ENCODE measurements around the gene TMEM51.

The TMEM51 gene

DNA sequence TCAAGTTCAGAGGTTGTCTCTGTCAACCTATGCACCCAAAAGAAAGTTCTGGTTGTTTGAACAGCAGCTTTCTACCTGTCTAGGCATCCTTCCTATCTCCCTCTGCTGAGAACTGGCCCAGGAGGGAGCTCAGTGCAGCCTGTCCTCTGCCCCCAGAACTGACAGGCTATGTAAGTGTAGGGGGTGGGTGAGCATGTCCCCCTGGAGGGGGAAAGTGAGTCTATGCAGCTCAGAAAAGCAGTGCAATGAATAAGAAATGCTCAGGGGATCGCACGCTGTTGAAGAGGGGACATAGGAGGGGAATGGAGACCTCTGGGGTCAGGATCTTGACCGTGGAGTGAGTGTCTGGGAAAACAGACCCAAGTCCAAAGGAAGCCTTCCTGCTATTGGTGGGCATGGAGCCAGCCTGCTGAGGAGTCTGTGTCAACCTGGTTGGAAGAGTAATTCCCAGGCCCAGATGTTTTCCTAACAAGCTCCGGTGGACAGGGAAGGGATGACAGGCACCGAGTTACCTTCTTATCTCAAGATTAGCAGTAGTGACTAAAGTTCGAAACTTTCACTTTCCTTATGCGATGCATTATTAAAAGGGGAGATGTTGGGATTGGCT is 67.4 kb downstream of the TMEM51 start:
- DNase-seq (ENCODE audit: insufficient read length, low spot score) (no peak), FAIRE-seq (no peak)
- TF ChIP-seq, protein P1, sequence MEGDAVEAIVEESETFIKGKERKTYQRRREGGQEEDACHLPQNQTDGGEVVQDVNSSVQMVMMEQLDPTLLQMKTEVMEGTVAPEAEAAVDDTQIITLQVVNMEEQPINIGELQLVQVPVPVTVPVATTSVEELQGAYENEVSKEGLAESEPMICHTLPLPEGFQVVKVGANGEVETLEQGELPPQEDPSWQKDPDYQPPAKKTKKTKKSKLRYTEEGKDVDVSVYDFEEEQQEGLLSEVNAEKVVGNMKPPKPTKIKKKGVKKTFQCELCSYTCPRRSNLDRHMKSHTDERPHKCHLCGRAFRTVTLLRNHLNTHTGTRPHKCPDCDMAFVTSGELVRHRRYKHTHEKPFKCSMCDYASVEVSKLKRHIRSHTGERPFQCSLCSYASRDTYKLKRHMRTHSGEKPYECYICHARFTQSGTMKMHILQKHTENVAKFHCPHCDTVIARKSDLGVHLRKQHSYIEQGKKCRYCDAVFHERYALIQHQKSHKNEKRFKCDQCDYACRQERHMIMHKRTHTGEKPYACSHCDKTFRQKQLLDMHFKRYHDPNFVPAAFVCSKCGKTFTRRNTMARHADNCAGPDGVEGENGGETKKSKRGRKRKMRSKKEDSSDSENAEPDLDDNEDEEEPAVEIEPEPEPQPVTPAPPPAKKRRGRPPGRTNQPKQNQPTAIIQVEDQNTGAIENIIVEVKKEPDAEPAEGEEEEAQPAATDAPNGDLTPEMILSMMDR (IDR thresholded peaks at IDR 0.05; ENCODE audit: insufficient read depth, missing control alignments) = no peak

- no peak for FAIRE-seq
- no peak for DNase-seq (ENCODE audit: insufficient read length, low spot score)
Observed at GRCh38 chr1:15222653-15223303, 69.2 kb downstream of the TMEM51 start.

DNA sequence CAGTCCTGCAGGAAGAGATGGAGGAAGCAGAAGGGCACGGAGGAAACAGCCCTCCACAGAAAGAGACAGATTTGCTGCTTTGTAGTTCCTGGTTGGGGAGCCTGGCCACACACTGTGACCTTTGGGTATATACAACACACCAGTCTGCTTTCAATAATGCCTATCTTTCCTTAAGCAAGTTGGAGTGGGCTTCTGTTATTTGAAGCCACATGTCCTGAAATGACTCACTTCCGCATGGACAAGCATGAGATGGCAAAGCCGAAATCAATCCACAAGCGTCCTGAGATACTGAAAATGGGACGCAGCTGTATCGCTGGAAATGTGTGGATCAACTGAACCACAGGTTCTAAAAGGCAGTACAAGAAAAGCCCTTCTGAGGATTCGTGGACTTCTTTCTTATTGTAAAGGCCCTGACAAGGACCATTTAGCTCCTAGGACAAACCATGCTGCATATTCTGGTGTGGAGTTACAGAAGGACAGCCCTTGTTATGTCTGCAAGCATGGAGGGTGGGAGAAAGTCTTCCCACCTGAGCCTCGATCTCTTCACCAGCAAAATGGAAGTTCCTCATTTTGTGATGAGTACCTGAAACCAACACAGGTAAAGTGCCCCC is 70.8 kb downstream of the TMEM51 start:
- DNase-seq (ENCODE audit: insufficient read length, low spot score) (no peak), FAIRE-seq (no peak)
- TF ChIP-seq, protein P1 (IDR thresholded peaks at IDR 0.05; ENCODE audit: insufficient read depth, missing control alignments) = no peak

More at GRCh38 chr1:15222653-15223303, 69.2 kb downstream of the TMEM51 start:
- TF ChIP-seq, protein P1 (IDR thresholded peaks at IDR 0.05; ENCODE audit: insufficient read depth, missing control alignments) = no peak

- FAIRE-seq (no peak), DNase-seq (ENCODE audit: insufficient read length, low spot score) (no peak)
- TF ChIP-seq, protein P1 (IDR thresholded peaks at IDR 0.05; ENCODE audit: insufficient read depth, missing control alignments) = no peak
Observed at GRCh38 chr1:15224974-15225373, 71.4 kb downstream of the TMEM51 start.

GRCh38 chr1:15225461-15225860 is 71.9 kb downstream of the TMEM51 start:
- FAIRE-seq = no peak
- no peak for DNase-seq (ENCODE audit: insufficient read length, low spot score)
- TF ChIP-seq, protein P1 (IDR thresholded peaks at IDR 0.05; ENCODE audit: insufficient read depth, missing control alignments) = no peak

GRCh38 chr1:15226388-15227255 is 73.1 kb downstream of the TMEM51 start:
- TF ChIP-seq, protein P1 (IDR thresholded peaks at IDR 0.05; ENCODE audit: insufficient read depth, missing control alignments) = no peak
- DNase-seq (ENCODE audit: insufficient read length, low spot score) (no peak), FAIRE-seq (no peak)
